ENCODE measurements around the gene NCEH1. TPM values are rescaled to one million over a fixed set of nuclear protein-coding genes. Genes with fewer than 3 reads are reported as not detected.

Gene NCEH1
- total RNA-seq, 1 experiment from 2014 or later, result 110 TPM

GRCh38 chr3:172582712-172583111 is 128.2 kb downstream of the NCEH1 start:
- DNase-seq (ENCODE audit: low read depth), result no peak

- DNase-seq (ENCODE audit: low read depth), result no peak
These were observed 129.1 kb downstream of the NCEH1 start for GRCh38 chr3:172581757-172582166.

GRCh38 chr3:172580680-172581401 is 130.0 kb downstream of the NCEH1 start:
- DNase-seq (ENCODE audit: low read depth), result no peak

Other genes with a start within 250 kb of the NCEH1 start
- gene TNFSF10, start 187.6 kb downstream of the NCEH1 start, total RNA-seq (2014; rRNA removed; shearing (Covaris generic)), result 181 and 241 TPM in 2 replicates
- gene ECT2, start 39.7 kb upstream of the NCEH1 start, total RNA-seq (2014; rRNA removed; shearing (Covaris generic)), result 108 and 127 TPM in 2 replicates

Data from M059J (cell line).